ENCODE results near the gene IFI27L1.

The IFI27L1 gene

DNA sequence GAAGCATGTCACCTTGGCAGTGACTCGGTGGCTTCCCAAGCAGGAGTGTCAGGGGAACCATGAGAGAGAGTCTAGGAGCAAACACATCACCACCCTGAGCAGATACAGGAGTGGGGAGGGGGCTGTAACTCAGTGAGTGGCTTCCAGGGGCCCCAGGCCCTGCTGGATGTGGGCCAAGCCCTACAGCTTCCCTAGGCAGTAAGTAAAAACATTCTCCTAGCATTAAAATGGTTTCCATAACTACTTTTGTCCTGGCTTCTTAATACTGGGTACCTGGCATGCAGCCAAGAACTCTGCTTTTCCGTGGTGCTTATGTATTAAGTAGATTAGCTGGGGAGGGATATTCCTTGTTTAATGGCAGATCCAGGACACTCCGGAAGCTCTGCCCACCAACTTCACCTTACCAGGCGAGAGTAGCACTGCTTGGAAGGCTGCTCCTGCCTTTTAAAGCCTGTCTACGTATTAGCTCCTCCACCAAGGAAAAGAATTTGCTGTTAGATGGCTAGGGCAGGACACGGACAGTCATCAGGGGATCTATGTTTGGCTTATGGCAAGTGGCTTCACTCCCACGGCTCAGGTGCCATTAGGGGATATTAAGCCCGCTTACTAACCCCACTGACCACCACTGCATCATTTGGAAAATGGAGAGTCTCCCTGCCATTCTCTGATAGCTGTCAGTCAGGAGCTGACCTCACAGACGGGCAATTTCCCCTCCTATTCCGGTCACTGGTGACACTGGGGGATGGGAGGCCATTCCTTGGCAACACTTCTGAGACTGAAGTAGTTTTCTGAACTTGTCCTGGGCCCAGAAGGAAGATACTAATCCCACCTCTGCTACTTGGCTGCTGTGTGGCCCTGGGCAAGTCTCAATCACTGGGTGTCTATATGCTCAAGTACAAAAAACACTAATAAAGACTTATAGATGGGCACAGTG lies 32.2 kb upstream of the IFI27L1 start:
- peaks cover 82% of the 10 kb centered on the region; the same call in 1 of the 2 replicates for H3K36me3 ChIP-seq (ENCODE audit: insufficient read depth, low read length)

GRCh38 chr14:94049625-94050023 lies 31.5 kb upstream of the IFI27L1 start:
- H3K4me3 ChIP-seq (ENCODE audit: low read length, poor library complexity, severe bottlenecking): no peak overlapping the region
- H3K9ac ChIP-seq (ENCODE audit: low read depth, low read length, poor library complexity, severe bottlenecking): no peak overlapping the region
- no peak for TF ChIP-seq EZH2phosphoT487 (IDR thresholded peaks at IDR 0.05; ENCODE audit: borderline replicate concordance)
- TF ChIP-seq, protein P1, sequence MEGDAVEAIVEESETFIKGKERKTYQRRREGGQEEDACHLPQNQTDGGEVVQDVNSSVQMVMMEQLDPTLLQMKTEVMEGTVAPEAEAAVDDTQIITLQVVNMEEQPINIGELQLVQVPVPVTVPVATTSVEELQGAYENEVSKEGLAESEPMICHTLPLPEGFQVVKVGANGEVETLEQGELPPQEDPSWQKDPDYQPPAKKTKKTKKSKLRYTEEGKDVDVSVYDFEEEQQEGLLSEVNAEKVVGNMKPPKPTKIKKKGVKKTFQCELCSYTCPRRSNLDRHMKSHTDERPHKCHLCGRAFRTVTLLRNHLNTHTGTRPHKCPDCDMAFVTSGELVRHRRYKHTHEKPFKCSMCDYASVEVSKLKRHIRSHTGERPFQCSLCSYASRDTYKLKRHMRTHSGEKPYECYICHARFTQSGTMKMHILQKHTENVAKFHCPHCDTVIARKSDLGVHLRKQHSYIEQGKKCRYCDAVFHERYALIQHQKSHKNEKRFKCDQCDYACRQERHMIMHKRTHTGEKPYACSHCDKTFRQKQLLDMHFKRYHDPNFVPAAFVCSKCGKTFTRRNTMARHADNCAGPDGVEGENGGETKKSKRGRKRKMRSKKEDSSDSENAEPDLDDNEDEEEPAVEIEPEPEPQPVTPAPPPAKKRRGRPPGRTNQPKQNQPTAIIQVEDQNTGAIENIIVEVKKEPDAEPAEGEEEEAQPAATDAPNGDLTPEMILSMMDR (conservative IDR thresholded peaks at IDR 0.05; ENCODE audit: low read length): no peak

More for the DNA sequence above, 32.2 kb upstream of the IFI27L1 start:
- Histone ChIP-seq H3K4me1 (ENCODE audit: insufficient read depth, low read length, poor library complexity, severe bottlenecking) (no peaks in the 10 kb centered on the region), H3K9me2 (replicated peaks; ENCODE audit: low read depth, low read length) (no peaks in the 10 kb centered on the region), H3K4me2 (ENCODE audit: low read depth, low read length, poor library complexity, severe bottlenecking) (no peak overlapping the region), H3K9ac (ENCODE audit: low read depth, low read length, poor library complexity, severe bottlenecking) (no peak overlapping the region), H3K79me2 (ENCODE audit: insufficient read depth, low read length) (no peaks in the 10 kb centered on the region), H2AFZ (ENCODE audit: low read length) (no peak overlapping the region), H4K20me1 (ENCODE audit: insufficient read depth, low read length, poor library complexity, severe bottlenecking) (no peaks in the 10 kb centered on the region), H3K4me3 (ENCODE audit: low read length, poor library complexity, severe bottlenecking) (no peak overlapping the region), H3F3A (ENCODE audit: low read depth) (no peaks in the 10 kb centered on the region), H3K9me3 (ENCODE audit: insufficient read depth, low read depth, low read length) (no peaks in the 10 kb centered on the region), H3K27me3 (ENCODE audit: insufficient read depth, low read length, poor library complexity, severe bottlenecking) (no peaks in the 10 kb centered on the region)
- no peak for TF ChIP-seq EZH2phosphoT487 (IDR thresholded peaks at IDR 0.05; ENCODE audit: borderline replicate concordance)
- TF ChIP-seq, protein P1 (conservative IDR thresholded peaks at IDR 0.05; ENCODE audit: low read length): no peak

DNA sequence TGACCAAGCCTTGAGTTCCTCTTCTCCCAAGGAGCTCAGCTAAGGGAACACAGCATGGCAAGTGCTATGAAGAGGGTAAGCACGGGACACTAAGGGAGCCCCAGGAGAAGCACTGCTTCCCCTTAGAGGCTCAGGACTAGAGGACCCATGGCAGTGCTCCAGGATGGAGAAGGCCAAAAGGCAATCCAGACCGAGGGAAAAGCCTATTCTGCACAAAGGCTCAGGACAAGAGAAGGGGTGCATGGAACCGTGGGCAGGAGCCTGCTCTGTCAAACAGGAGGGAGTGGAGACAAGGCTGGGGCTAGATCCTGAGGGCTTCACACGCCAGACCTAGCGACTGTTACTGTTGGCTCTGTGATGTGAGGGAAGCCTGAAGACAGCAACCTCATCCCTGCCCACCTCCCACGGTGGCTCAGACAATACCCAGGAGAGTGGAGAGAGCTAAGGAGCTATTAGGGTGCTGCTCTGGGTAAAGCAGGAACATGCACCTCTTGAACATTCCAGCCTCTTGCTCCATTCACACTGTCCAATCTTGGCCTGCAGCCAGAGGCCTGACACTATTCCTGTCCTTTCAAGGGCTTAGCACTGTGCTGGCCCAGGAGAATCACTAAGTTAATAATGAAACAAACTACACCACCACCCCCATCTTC lies 30.8 kb upstream of the IFI27L1 start:
- no peak overlapping the region for H3K9ac ChIP-seq (ENCODE audit: low read depth, low read length, poor library complexity, severe bottlenecking)
- H3K79me2 ChIP-seq (ENCODE audit: insufficient read depth, low read length): no peaks in the 10 kb centered on the region
- H3K4me1 ChIP-seq (ENCODE audit: insufficient read depth, low read length, poor library complexity, severe bottlenecking): no peaks in the 10 kb centered on the region
- no peak overlapping the region for H3K4me2 ChIP-seq (ENCODE audit: low read depth, low read length, poor library complexity, severe bottlenecking)
- H3K4me3 ChIP-seq (ENCODE audit: low read length, poor library complexity, severe bottlenecking): no peak overlapping the region
- no peaks in the 10 kb centered on the region for H4K20me1 ChIP-seq (ENCODE audit: insufficient read depth, low read length, poor library complexity, severe bottlenecking)
- peaks cover 87% of the 10 kb centered on the region; the same call in 1 of the 2 replicates for H3K36me3 ChIP-seq (ENCODE audit: insufficient read depth, low read length)
- H3K27me3 ChIP-seq (ENCODE audit: insufficient read depth, low read length, poor library complexity, severe bottlenecking): no peaks in the 10 kb centered on the region
- no peaks in the 10 kb centered on the region for H3K9me2 ChIP-seq (replicated peaks; ENCODE audit: low read depth, low read length)
- TF ChIP-seq, protein P1 (conservative IDR thresholded peaks at IDR 0.05; ENCODE audit: low read length): no peak
- no peak for TF ChIP-seq EZH2phosphoT487 (IDR thresholded peaks at IDR 0.05; ENCODE audit: borderline replicate concordance)
- H2AFZ ChIP-seq (ENCODE audit: low read length): no peak overlapping the region
- no peaks in the 10 kb centered on the region for H3K9me3 ChIP-seq (ENCODE audit: insufficient read depth, low read depth, low read length)
- H3F3A ChIP-seq (ENCODE audit: low read depth): no peaks in the 10 kb centered on the region

More at GRCh38 chr14:94049625-94050023, 31.5 kb upstream of the IFI27L1 start:
- no peaks in the 10 kb centered on the region for H4K20me1 ChIP-seq (ENCODE audit: insufficient read depth, low read length, poor library complexity, severe bottlenecking)
- H3K4me1 ChIP-seq (ENCODE audit: insufficient read depth, low read length, poor library complexity, severe bottlenecking): no peaks in the 10 kb centered on the region
- H3K36me3 ChIP-seq (ENCODE audit: insufficient read depth, low read length): peaks cover 82% of the 10 kb centered on the region; the same call in 1 of the 2 replicates
- H3K9me3 ChIP-seq (ENCODE audit: insufficient read depth, low read depth, low read length): no peaks in the 10 kb centered on the region
- no peaks in the 10 kb centered on the region for H3K27me3 ChIP-seq (ENCODE audit: insufficient read depth, low read length, poor library complexity, severe bottlenecking)
- no peak overlapping the region for H3K4me2 ChIP-seq (ENCODE audit: low read depth, low read length, poor library complexity, severe bottlenecking)
- no peak overlapping the region for H2AFZ ChIP-seq (ENCODE audit: low read length)
- H3F3A ChIP-seq (ENCODE audit: low read depth): no peaks in the 10 kb centered on the region
- H3K79me2 ChIP-seq (ENCODE audit: insufficient read depth, low read length): no peaks in the 10 kb centered on the region
- no peaks in the 10 kb centered on the region for H3K9me2 ChIP-seq (replicated peaks; ENCODE audit: low read depth, low read length)

Measured in Loucy (cell line).